Fibroblast of skin of back (primary cell): ENCODE results near the gene PEBP1. TPM values are rescaled to one million over a fixed set of nuclear protein-coding genes. Genes with fewer than 3 reads are reported as not detected.
"Not testable (repeated sequence)": the region's sequence is repeated elsewhere in the genome, so short reads cannot be mapped to it uniquely, and the experiment has no call there.

Source experiments
- DNase-seq: peaks from one replicate; pipeline ENCODE4 v3.0.0-alpha.2; 2013
- polyA plus RNA-seq, 2 experiments: library from polyadenylated mRNA; unstranded; fragments of 120-200 nt; gene quantifications; one replicate each; pipeline ENCODE4 v1.2.1, GENCODE V29; 2013; ENCODE audit not compliant: insufficient read length in 2 of 2

PEBP1 gene
- 159 TPM for polyA plus RNA-seq (2013, experiment 1 of 2; ENCODE audit: insufficient read length)
- 123 TPM for polyA plus RNA-seq (2013, experiment 2 of 2; ENCODE audit: insufficient read length)

- peak; percentile 93 for DNase-seq
Observed at GRCh38 chr12:118135788-118136558, at the start of gene PEBP1. TSS of gene PEBP1 (plus strand) at chr12:118136124. CDS start at chr12:118136210, 86 bp downstream.

- no peak for DNase-seq
Observed at GRCh38 chr12:118089782-118090181, 46.1 kb upstream of the PEBP1 start.

- no peak for DNase-seq
Observed at GRCh38 chr12:118094039-118094438, 41.9 kb upstream of the PEBP1 start.

- DNase-seq, result no peak
Observed at GRCh38 chr12:118098401-118098800, 37.5 kb upstream of the PEBP1 start.

GRCh38 chr12:118098911-118099671, 36.8 kb upstream of the PEBP1 start:
- DNase-seq, result no peak

GRCh38 chr12:118101051-118101450, 34.9 kb upstream of the PEBP1 start:
- DNase-seq, result no peak

- peak; percentile 23 for DNase-seq
Observed at GRCh38 chr12:118102070-118102469, 33.9 kb upstream of the PEBP1 start.

- no peak for DNase-seq
Observed at GRCh38 chr12:118102609-118103008, 33.3 kb upstream of the PEBP1 start.

- peak; percentile 3 for DNase-seq
Observed at GRCh38 chr12:118103201-118103600, 32.7 kb upstream of the PEBP1 start.

- peak; percentile 68 for DNase-seq
Observed at GRCh38 chr12:118103601-118104382, 32.1 kb upstream of the PEBP1 start, which contains the start of gene VSIG10. TSS of gene VSIG10 (minus strand) at chr12:118104011. CDS start at chr12:118103671, 340 bp downstream.

- DNase-seq, result no peak
Observed at GRCh38 chr12:118107011-118107410, 28.9 kb upstream of the PEBP1 start.

GRCh38 chr12:118107694-118108093, 28.2 kb upstream of the PEBP1 start:
- DNase-seq, result no peak

- DNase-seq, result peak; percentile 11
Observed at GRCh38 chr12:118109088-118109487, 26.8 kb upstream of the PEBP1 start.

- DNase-seq, result no peak
Observed at GRCh38 chr12:118119449-118119879, 16.5 kb upstream of the PEBP1 start.

- peak; percentile 66 for DNase-seq
Observed at GRCh38 chr12:118120579-118121363, 15.2 kb upstream of the PEBP1 start.

- no peak for DNase-seq
Observed at GRCh38 chr12:118122264-118122663, 13.7 kb upstream of the PEBP1 start.

GRCh38 chr12:118124333-118124874, 11.5 kb upstream of the PEBP1 start:
- DNase-seq, result no peak

GRCh38 chr12:118125743-118126118, 10.2 kb upstream of the PEBP1 start:
- DNase-seq, result no peak

GRCh38 chr12:118126119-118126757, 9.7 kb upstream of the PEBP1 start:
- DNase-seq, result no peak

GRCh38 chr12:118127867-118128266, 8.1 kb upstream of the PEBP1 start:
- no peak for DNase-seq

- DNase-seq, result not testable (repeated sequence)
Observed at GRCh38 chr12:118129436-118129835, 6.5 kb upstream of the PEBP1 start.
